ENCODE data around the gene ABHD11. TPM values are rescaled to one million over a fixed set of nuclear protein-coding genes. Genes with fewer than 3 reads are reported as not detected.
A peak's percentile ranks its signal among the peaks of the same experiment; 100 is the strongest.

Gene ABHD11
- total and polyA plus RNA-seq, 8 donors, result 12.5 to 36.3 (median 15.7) TPM

DNA sequence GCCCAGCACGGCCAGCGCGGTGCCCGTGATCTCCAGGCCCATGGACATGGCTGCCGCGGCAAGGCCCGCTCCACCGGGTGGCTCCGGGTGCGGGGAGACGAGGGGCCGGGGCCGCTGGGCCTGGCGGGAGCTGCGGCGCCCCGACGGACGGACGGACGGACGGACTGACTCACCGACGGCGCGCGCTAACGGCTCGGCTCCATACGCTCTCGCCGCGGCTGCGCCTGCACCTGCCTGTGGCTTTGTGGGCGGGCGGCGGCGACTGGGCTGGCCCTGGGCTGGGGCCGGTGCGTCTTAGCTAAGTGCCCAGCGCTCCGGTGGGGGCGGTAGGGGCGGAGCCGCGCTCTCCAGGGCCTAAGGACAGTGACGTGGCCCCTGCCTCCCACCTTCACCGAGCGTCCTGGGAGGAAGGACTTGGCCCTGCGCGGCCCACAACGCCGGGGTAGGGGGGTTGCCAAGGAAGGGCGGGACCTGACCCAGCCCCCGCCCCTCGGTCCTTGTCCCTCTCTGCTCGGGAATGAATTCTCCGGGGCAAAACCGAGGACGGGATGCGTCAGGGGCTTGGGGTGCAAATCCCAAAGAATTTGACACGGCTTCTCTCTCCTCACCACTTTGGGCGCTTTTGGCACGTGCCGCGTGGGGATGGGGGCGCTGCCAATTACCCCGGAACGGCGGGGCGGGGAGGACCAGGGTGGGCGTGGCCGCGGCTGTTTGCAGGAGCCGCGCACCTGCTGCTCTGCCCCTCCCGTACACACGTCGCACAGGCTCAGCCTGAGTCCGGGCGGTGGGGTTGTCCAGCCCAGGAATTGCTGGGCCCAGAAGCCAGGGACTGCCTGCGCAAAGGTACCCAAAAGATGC lies 31.6 kb upstream of the ABHD11 start, which contains the start of gene CLDN3:
CLDN3 (minus strand) TSS at position 269 of the 858 bp plus-strand sequence; CDS start at position 48, 221 bp downstream.
- Histone ChIP-seq H3K36me3 (no peaks in the 10 kb centered on the region), H3K9me3 (no peaks in the 10 kb centered on the region), H3K27ac (peak within 1 kb of the TSS; percentile 69 to 73), H3K4me3 (peak within 1 kb of the TSS; percentile 22 to 37), H3K4me1 (peaks cover 0 to 21% of the 10 kb centered on the region in 2 donors), H3K27me3 (peaks cover 24 to 71% of the 10 kb centered on the region in 2 donors)
- intact Hi-C loops (cut with DNase I), result no loop called here
- DNase-seq (peak; percentile 54 to 94 (median 88)), ATAC-seq (peak; percentile 95)
- TF ChIP-seq, protein P1, sequence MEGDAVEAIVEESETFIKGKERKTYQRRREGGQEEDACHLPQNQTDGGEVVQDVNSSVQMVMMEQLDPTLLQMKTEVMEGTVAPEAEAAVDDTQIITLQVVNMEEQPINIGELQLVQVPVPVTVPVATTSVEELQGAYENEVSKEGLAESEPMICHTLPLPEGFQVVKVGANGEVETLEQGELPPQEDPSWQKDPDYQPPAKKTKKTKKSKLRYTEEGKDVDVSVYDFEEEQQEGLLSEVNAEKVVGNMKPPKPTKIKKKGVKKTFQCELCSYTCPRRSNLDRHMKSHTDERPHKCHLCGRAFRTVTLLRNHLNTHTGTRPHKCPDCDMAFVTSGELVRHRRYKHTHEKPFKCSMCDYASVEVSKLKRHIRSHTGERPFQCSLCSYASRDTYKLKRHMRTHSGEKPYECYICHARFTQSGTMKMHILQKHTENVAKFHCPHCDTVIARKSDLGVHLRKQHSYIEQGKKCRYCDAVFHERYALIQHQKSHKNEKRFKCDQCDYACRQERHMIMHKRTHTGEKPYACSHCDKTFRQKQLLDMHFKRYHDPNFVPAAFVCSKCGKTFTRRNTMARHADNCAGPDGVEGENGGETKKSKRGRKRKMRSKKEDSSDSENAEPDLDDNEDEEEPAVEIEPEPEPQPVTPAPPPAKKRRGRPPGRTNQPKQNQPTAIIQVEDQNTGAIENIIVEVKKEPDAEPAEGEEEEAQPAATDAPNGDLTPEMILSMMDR (IDR thresholded peaks at IDR 0.05), result no peak

DNA sequence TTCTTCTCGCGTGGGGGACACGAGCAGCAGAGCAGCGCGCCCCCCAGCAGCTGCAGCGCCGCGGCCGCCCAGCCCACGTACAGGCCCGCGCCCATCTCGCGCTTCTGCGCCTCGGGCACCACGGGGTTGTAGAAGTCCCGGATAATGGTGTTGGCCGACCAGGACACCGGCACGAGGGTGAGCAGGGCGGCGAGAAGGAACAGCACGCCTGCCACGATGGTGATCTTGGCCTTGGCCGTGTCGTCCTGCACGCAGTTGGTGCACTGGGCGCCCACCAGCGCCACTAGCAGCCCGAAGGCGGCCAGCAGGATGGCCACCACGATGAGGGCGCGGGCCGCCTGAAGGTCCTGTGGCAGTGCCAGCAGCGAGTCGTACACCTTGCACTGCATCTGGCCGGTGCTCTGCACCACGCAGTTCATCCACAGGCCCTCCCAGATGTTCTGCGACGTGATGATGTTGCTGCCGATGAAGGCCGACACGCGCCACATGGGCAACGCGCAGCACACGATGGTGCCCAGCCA lies 30.9 kb upstream of the ABHD11 start:
- peak overlapping the region; percentile 69 to 73 for H3K27ac ChIP-seq
- intact Hi-C loops (cut with DNase I), result no loop called here
- ATAC-seq, result peak; percentile 31
- DNase-seq, result peak in 1 of 4 donors; percentile 76
- TF ChIP-seq, protein P1 (IDR thresholded peaks at IDR 0.05), result no peak
- H3K9me3 ChIP-seq, result no peaks in the 10 kb centered on the region
- peaks cover 0 to 21% of the 10 kb centered on the region in 2 donors for H3K4me1 ChIP-seq
- peak overlapping the region; percentile 22 to 37 for H3K4me3 ChIP-seq
- peaks cover 24 to 71% of the 10 kb centered on the region in 2 donors for H3K27me3 ChIP-seq
- no peaks in the 10 kb centered on the region for H3K36me3 ChIP-seq

DNA sequence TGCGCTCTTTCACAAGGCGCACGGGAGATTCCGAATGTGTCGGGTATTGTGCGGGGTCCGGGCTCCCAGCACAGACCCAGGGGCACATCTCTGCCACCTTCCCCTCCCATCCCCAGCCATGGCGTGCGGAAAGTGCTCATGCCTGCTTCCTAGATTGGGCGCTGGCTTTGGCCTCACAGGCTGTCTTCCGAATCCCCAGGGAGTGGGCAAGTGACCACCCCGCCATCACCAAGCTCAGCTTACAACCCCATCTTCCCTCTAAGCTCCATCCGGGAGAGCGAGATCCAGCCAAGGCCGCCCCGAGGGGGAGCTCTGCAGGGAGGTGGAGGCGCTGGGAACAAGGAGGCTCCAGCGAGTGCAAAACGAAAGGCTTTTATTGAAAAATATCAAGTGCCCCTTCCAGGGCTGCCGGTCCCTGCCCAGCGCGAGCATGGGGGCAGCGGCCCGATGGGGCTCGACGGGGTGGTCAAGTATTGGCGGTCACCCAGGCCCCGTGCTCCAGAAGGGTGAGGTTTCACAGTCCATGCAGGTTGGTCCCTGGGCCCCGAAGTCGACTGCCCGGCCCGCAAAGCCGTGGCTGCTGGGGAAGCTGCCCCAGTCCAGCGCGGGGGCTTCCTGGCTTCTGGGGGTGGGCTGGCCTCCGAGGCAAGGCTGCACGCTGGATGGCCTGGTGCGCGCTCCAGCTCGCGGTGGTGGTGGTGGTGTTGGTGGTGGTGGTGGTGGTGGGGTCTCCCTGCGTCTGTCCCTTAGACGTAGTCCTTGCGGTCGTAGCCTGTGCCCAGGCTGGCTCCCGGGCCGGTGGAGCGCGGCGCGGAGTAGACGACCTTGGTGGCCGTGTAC lies 30.3 kb upstream of the ABHD11 start:
- DNase-seq (peak in 1 of 4 donors; percentile 74), ATAC-seq (no peak)
- Histone ChIP-seq H3K27me3 (peaks cover 24 to 71% of the 10 kb centered on the region in 2 donors), H3K4me3 (peak overlapping the region; percentile 22 to 37), H3K36me3 (no peaks in the 10 kb centered on the region), H3K4me1 (peaks cover 0 to 21% of the 10 kb centered on the region in 2 donors), H3K27ac (no peak overlapping the region), H3K9me3 (no peaks in the 10 kb centered on the region)
- TF ChIP-seq, protein P1 (IDR thresholded peaks at IDR 0.05), result no peak
- intact Hi-C loops (cut with DNase I), result no loop called here

DNA sequence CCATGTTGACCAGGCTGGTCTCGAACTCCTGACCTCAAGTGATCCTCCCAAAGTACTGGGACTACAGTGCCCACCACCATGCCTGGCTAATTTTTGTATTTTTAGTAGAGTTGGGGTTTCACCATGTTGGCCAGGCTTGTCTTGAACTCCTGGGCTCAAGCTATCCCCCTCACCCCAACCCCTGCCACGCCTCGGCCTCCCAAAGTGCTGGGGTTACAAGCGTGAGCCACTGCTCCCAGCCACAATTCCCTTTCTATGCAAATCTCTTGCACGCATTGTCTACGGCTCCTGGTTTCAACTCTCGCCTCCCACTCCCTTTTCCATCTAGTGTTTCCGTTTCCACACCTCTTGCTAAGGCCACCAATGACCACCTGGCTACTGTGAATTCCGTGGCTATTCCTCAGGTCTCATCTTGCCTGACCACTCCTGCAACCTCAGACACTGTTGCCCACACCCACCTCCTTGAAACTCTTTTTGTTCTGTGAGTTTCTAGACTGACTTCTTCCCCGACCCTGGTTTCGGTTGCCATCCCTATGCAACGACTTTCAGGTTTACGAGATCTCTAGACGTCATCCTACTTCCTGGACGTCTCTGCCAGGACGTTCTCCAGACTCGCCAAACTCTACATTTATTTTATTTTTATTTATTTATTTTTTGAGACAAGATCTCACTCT lies 28.1 kb upstream of the ABHD11 start:
- intact Hi-C loops (cut with DNase I), result no loop called here
- H3K27me3 ChIP-seq, result peaks cover 24 to 61% of the 10 kb centered on the region in 2 donors
- H3K36me3 ChIP-seq, result no peaks in the 10 kb centered on the region
- ATAC-seq (no peak), DNase-seq (no peak)
- TF ChIP-seq, protein P1 (IDR thresholded peaks at IDR 0.05), result no peak
- H3K27ac ChIP-seq, result no peak overlapping the region
- H3K4me1 ChIP-seq, result peaks cover 0 to 21% of the 10 kb centered on the region in 2 donors
- H3K9me3 ChIP-seq, result no peaks in the 10 kb centered on the region
- no peak overlapping the region for H3K4me3 ChIP-seq

Measured in left lung (tissue), 10 donors.